OCI-LY1 (cell line): ENCODE results near the gene NID1.

Experiments
- H2AFZ ChIP-seq: fragments of 200-600 bp; sonication (generic), shearing (Covaris generic); 2 replicates; pipeline ENCODE4 v1.6.0; 2014; ENCODE audit warnings: antibody characterized with exemption, mild to moderate bottlenecking, low read length
- H3F3A ChIP-seq: fragments of 200-600 bp; sonication (generic), shearing (Covaris generic); 2 replicates; pipeline ENCODE4 v1.6.0; 2014; ENCODE audit warnings: mild to moderate bottlenecking, antibody characterized with exemption, low read length, moderate library complexity; ENCODE audit not compliant: insufficient read depth
- H3K27ac ChIP-seq: fragments of 200-600 bp; sonication (generic); 2 replicates; pipeline ENCODE4 v1.5.1; 2014; ENCODE audit warnings: low read length, mixed run types, mild to moderate bottlenecking, low read depth; ENCODE audit not compliant: poor library complexity, severe bottlenecking
- H3K27me3 ChIP-seq: fragments of 200-600 bp; sonication (generic); 2 replicates; pipeline ENCODE4 v1.6.0; 2014; ENCODE audit warnings: antibody characterized with exemption, mild to moderate bottlenecking, low read length, moderate library complexity; ENCODE audit not compliant: insufficient read depth
- H3K36me3 ChIP-seq: fragments of 200-600 bp; sonication (generic); 2 replicates; pipeline ENCODE4 v1.6.1; 2014; ENCODE audit warnings: mild to moderate bottlenecking, antibody characterized with exemption, low read length, moderate library complexity, mixed read lengths; ENCODE audit not compliant: insufficient read depth
- H3K4me1 ChIP-seq: fragments of 200-600 bp; sonication (generic); 2 replicates; pipeline ENCODE4 v1.5.1; 2014; ENCODE audit warnings: mild to moderate bottlenecking, low read length, moderate library complexity; ENCODE audit not compliant: insufficient read depth, severe bottlenecking
- H3K4me2 ChIP-seq: fragments of 200-600 bp; sonication (generic), shearing (Covaris generic); 2 replicates; pipeline ENCODE4 v1.6.1; 2014; ENCODE audit warnings: low read length
- H3K4me3 ChIP-seq: fragments of 200-600 bp; sonication (generic); 2 replicates; pipeline ENCODE4 v1.5.1; 2014; ENCODE audit warnings: low read length, low read depth, mild to moderate bottlenecking, mixed read lengths; ENCODE audit not compliant: poor library complexity, severe bottlenecking
- H3K79me2 ChIP-seq: fragments of 200-600 bp; shearing (Covaris generic); 2 replicates; pipeline ENCODE4 v1.6.1; 2016; ENCODE audit warnings: mixed run types, low read length, mixed read lengths; ENCODE audit not compliant: insufficient read depth
- H3K9ac ChIP-seq: fragments of 200-600 bp; sonication (generic), shearing (Covaris generic); 2 replicates; pipeline ENCODE4 v1.6.1; 2014; ENCODE audit warnings: mild to moderate bottlenecking, low read length, mixed read lengths
- H3K9me2 ChIP-seq: fragments of 200-600 bp; sonication (generic), shearing (Covaris generic); 2 replicates; pipeline ENCODE4 v1.6.1; 2014; ENCODE audit warnings: low read depth, mild to moderate bottlenecking, low read length, mixed read lengths
- H3K9me3 ChIP-seq: fragments of 200-600 bp; shearing (Covaris generic); 2 replicates; pipeline ENCODE4 v1.6.1; 2014; ENCODE audit warnings: low read length, mixed read lengths
- H4K20me1 ChIP-seq: fragments of 200-600 bp; sonication (generic), shearing (Covaris generic); 2 replicates; pipeline ENCODE4 v1.6.0; 2016; ENCODE audit warnings: mild to moderate bottlenecking, low read length; ENCODE audit not compliant: insufficient read depth
- CTCF ChIP-seq: fragments of 200-600 bp; sonication (generic), shearing (Covaris generic); IDR thresholded peaks from 2 replicates; pipeline ENCODE4 v1.5.1; 2017; ENCODE audit warnings: mild to moderate bottlenecking, antibody characterized with exemption, low read length, moderate library complexity, mixed read lengths
- EZH2 ChIP-seq: fragments of 200-600 bp; sonication (generic), shearing (Covaris generic); IDR thresholded peaks from 2 replicates; pipeline ENCODE4 v1.8.0; 2017; ENCODE audit warnings: borderline replicate concordance, mixed run types, mild to moderate bottlenecking, antibody characterized with exemption, low read length, moderate library complexity, mixed read lengths

The NID1 gene

GRCh38 chr1:235938709-235939479, 126.0 kb downstream of the NID1 start:
- Histone ChIP-seq H3K4me1 (no peaks in the 10 kb centered on the region), H2AFZ (no peak overlapping the region), H3F3A (no peaks in the 10 kb centered on the region), H3K4me3 (no peak overlapping the region), H3K9ac (no peak overlapping the region), H4K20me1 (no peaks in the 10 kb centered on the region), H3K9me2 (no peaks in the 10 kb centered on the region), H3K9me3 (no peaks in the 10 kb centered on the region), H3K4me2 (no peak overlapping the region), H3K27me3 (no peaks in the 10 kb centered on the region), H3K36me3 (no peaks in the 10 kb centered on the region), H3K79me2 (no peaks in the 10 kb centered on the region), H3K27ac (no peak overlapping the region)
- no peak for TF ChIP-seq CTCF

GRCh38 chr1:235937123-235937522, 127.8 kb downstream of the NID1 start:
- Histone ChIP-seq H3K4me3 (no peak overlapping the region), H3K9ac (no peak overlapping the region), H3K27ac (no peak overlapping the region), H3K4me2 (no peak overlapping the region), H4K20me1 (no peaks in the 10 kb centered on the region), H3K79me2 (no peaks in the 10 kb centered on the region), H3K4me1 (no peaks in the 10 kb centered on the region), H3K9me3 (no peaks in the 10 kb centered on the region), H2AFZ (no peak overlapping the region), H3K9me2 (no peaks in the 10 kb centered on the region), H3F3A (no peaks in the 10 kb centered on the region), H3K27me3 (no peaks in the 10 kb centered on the region), H3K36me3 (no peaks in the 10 kb centered on the region)
- TF ChIP-seq EZH2 (no peak), CTCF (no peak)

GRCh38 chr1:235935235-235936225, 129.4 kb downstream of the NID1 start:
- Histone ChIP-seq H4K20me1 (no peaks in the 10 kb centered on the region), H3K36me3 (no peaks in the 10 kb centered on the region), H3K4me2 (no peak overlapping the region), H3F3A (no peaks in the 10 kb centered on the region), H3K79me2 (no peaks in the 10 kb centered on the region), H3K27me3 (no peaks in the 10 kb centered on the region), H2AFZ (no peak overlapping the region), H3K9ac (no peak overlapping the region), H3K27ac (no peak overlapping the region), H3K4me1 (no peaks in the 10 kb centered on the region), H3K9me2 (no peaks in the 10 kb centered on the region), H3K4me3 (no peak overlapping the region), H3K9me3 (no peaks in the 10 kb centered on the region)
- TF ChIP-seq CTCF (no peak), EZH2 (no peak)
